RWPE2 (cell line): Measurements from ENCODE around the gene SPINT1.

Experiments used
- ATAC-seq: fragments of 200-7000 bp; cut with Tn5 transposase; 3 replicates; pipeline ENCODE4 v1.9.1; 2021; ENCODE audit warnings: low read depth
- DNase-seq: peaks from one replicate; pipeline ENCODE4 v3.0.0-alpha.2; 2020; ENCODE audit warnings: low spot score
- H3K27ac ChIP-seq: fragments of 450-650 bp; 2 replicates; pipeline ENCODE4 v1.5.1; 2017; ENCODE audit warnings: mild to moderate bottlenecking; ENCODE audit not compliant: poor library complexity, severe bottlenecking
- H3K27me3 ChIP-seq: fragments of 250-450 bp; sonication (Bioruptor Pico); 2 replicates; pipeline ENCODE4 v1.5.1; 2021; ENCODE audit warnings: mild to moderate bottlenecking, moderate library complexity; ENCODE audit not compliant: insufficient read depth, poor library complexity, severe bottlenecking
- H3K36me3 ChIP-seq: fragments of 250-450 bp; sonication (Bioruptor Pico); 2 replicates; pipeline ENCODE4 v1.5.1; 2020; ENCODE audit warnings: low read depth, mild to moderate bottlenecking, moderate library complexity
- H3K4me1 ChIP-seq: fragments of 250-450 bp; sonication (Bioruptor Pico); 2 replicates; pipeline ENCODE4 v1.5.1; 2021; ENCODE audit warnings: mild to moderate bottlenecking, moderate library complexity; ENCODE audit not compliant: insufficient read depth, poor library complexity, severe bottlenecking
- H3K4me3 ChIP-seq: fragments of 250-450 bp; sonication (Bioruptor Pico); 2 replicates; pipeline ENCODE4 v1.5.1; 2021; ENCODE audit warnings: mild to moderate bottlenecking, moderate library complexity; ENCODE audit not compliant: severe bottlenecking
- H3K9me3 ChIP-seq: fragments of 250-450 bp; sonication (Bioruptor Pico); 2 replicates; pipeline ENCODE4 v1.5.1; 2021; ENCODE audit warnings: mild to moderate bottlenecking, moderate library complexity; ENCODE audit not compliant: severe bottlenecking
- CTCF ChIP-seq: fragments of 450-650 bp; IDR thresholded peaks from one replicate; pipeline ENCODE4 v1.5.1; 2017; ENCODE audit warnings: mild to moderate bottlenecking, moderate library complexity; ENCODE audit not compliant: poor library complexity, severe bottlenecking

SPINT1 gene

GRCh38 chr15:40871749-40872617, 28.1 kb downstream of the SPINT1 start:
- peak; percentile 46 for ATAC-seq
- peak; percentile 90 for DNase-seq

GRCh38 chr15:40872791-40873693, 29.2 kb downstream of the SPINT1 start:
- peaks cover 33% of the 10 kb centered on the region for H3K4me1 ChIP-seq
- peak overlapping the region; percentile 42 for H3K4me3 ChIP-seq
- no peaks in the 10 kb centered on the region for H3K27me3 ChIP-seq
- H3K27ac ChIP-seq, result peak overlapping the region; percentile 32
- DNase-seq, result no peak
- no peak for TF ChIP-seq CTCF
- no peaks in the 10 kb centered on the region for H3K36me3 ChIP-seq
- no peak for ATAC-seq
- H3K9me3 ChIP-seq, result no peaks in the 10 kb centered on the region

More at GRCh38 chr15:40871749-40872617, 28.1 kb downstream of the SPINT1 start:
- no peaks in the 10 kb centered on the region for H3K9me3 ChIP-seq
- peaks cover 33% of the 10 kb centered on the region for H3K4me1 ChIP-seq
- no peak for TF ChIP-seq CTCF
- H3K27ac ChIP-seq, result peak overlapping the region; percentile 32
- H3K4me3 ChIP-seq, result no peak overlapping the region
- no peaks in the 10 kb centered on the region for H3K36me3 ChIP-seq
- no peaks in the 10 kb centered on the region for H3K27me3 ChIP-seq

- peak; percentile 93 for DNase-seq
- H3K27ac ChIP-seq, result no peak within 1 kb of the TSS
Measured at GRCh38 chr15:40873694-40874561, 30.1 kb downstream of the SPINT1 start, which contains the start of gene RHOV. TSS of gene RHOV (minus strand) at chr15:40874234. CDS start at chr15:40874139, 95 bp downstream.

More at GRCh38 chr15:40873694-40874561, 30.1 kb downstream of the SPINT1 start, which contains the start of gene RHOV:
- ATAC-seq, result peak; percentile 65
- Histone ChIP-seq H3K27me3 (no peaks in the 10 kb centered on the region), H3K4me1 (peaks cover 40% of the 10 kb centered on the region), H3K4me3 (peak within 1 kb of the TSS; percentile 42), H3K36me3 (no peaks in the 10 kb centered on the region), H3K9me3 (no peaks in the 10 kb centered on the region)
- TF ChIP-seq CTCF, result peak; percentile 84
